WTC11 (cell line): ENCODE measurements around the gene IFNA5. TPM values are rescaled to one million over a fixed set of nuclear protein-coding genes. Genes with fewer than 3 reads are reported as not detected.
A peak's percentile ranks its signal among the peaks of the same experiment; 100 is the strongest.

Experiments used
- ATAC-seq: fragments of 200-7000 bp; cut with Tn5 transposase; 2 replicates; pipeline ENCODE4 v1.10.0; 2021; ENCODE audit warnings: mild to moderate bottlenecking, moderate library complexity
- CTCF ChIA-PET: fragments of 300-600 bp; sonication (Branson Sonifier 250); formaldehyde crosslinking; loops from one replicate; lab custom pipeline; 2021; ENCODE audit warnings: antibody characterized with exemption; lab: Charles Lee
- POLR2A ChIA-PET: fragments of 350-600 bp; sonication (Branson Sonifier 250); formaldehyde crosslinking; loops from one replicate; lab custom pipeline; 2021; ENCODE audit warnings: antibody characterized with exemption; lab: Charles Lee
- DNase-seq: peaks from one replicate; pipeline ENCODE4 v3.0.0; 2021; ENCODE audit warnings: low spot score
- H3K27ac Mint-ChIP-seq: 2 replicates; pipeline ENCODE4 v1.8.0; 2021; ENCODE audit warnings: mixed read lengths
- H3K27me3 Mint-ChIP-seq: 2 replicates; pipeline ENCODE4 v1.8.0; 2021; ENCODE audit warnings: low read depth, mild to moderate bottlenecking, moderate library complexity, mixed read lengths
- H3K36me3 Mint-ChIP-seq: 2 replicates; pipeline ENCODE4 v1.8.0; 2021; ENCODE audit warnings: mixed read lengths
- H3K4me1 Mint-ChIP-seq: 2 replicates; pipeline ENCODE4 v1.8.0; 2022; ENCODE audit warnings: mixed read lengths
- H3K4me3 Mint-ChIP-seq: 2 replicates; pipeline ENCODE4 v1.8.0; 2021; ENCODE audit warnings: mild to moderate bottlenecking, moderate library complexity, mixed read lengths
- H3K9me3 Mint-ChIP-seq: 2 replicates; pipeline ENCODE4 v1.8.0; 2021; ENCODE audit warnings: mixed read lengths
- CREB1 ChIP-seq: sonication (generic); formaldehyde crosslinking; IDR thresholded peaks from 2 replicates; pipeline ENCODE4 v1.8.0; 2023; ENCODE audit warnings: mild to moderate bottlenecking, missing genetic modification reagents
- CTCF ChIP-seq: fragments of 200-600 bp; IDR thresholded peaks from 2 replicates; pipeline ENCODE4 v1.8.0; 2022; ENCODE audit warnings: antibody characterized with exemption
- ESRRA ChIP-seq: sonication (generic); formaldehyde crosslinking; IDR thresholded peaks from 2 replicates; pipeline ENCODE4 v1.8.1; 2022; ENCODE audit warnings: mild to moderate bottlenecking, missing genetic modification reagents, borderline replicate concordance
- FOXJ3 ChIP-seq: sonication (generic); formaldehyde crosslinking; IDR thresholded peaks from 2 replicates; pipeline ENCODE4 v1.9.0; 2021; ENCODE audit warnings: missing genetic modification reagents, mild to moderate bottlenecking, borderline replicate concordance
- GTF2I ChIP-seq: fragments of 250-450 bp; sonication (Bioruptor Pico); conservative IDR thresholded peaks from 2 replicates; pipeline ENCODE4 v1.4.0; 2021; ENCODE audit warnings: mild to moderate bottlenecking
- IRF2 ChIP-seq: sonication (generic); formaldehyde crosslinking; IDR thresholded peaks from 2 replicates; pipeline ENCODE4 v1.8.0; 2022; ENCODE audit warnings: low read depth, missing genetic modification reagents, borderline replicate concordance
- KAT7 ChIP-seq: sonication (generic); formaldehyde crosslinking; IDR thresholded peaks from 2 replicates; pipeline ENCODE4 v1.8.1; 2023; ENCODE audit warnings: missing genetic modification reagents, mild to moderate bottlenecking, borderline replicate concordance
- MYBL2 ChIP-seq: sonication (generic); formaldehyde crosslinking; IDR thresholded peaks from 2 replicates; pipeline ENCODE4 v1.8.1; 2023; ENCODE audit warnings: mild to moderate bottlenecking, moderate library complexity, missing genetic modification reagents
- NR2C2 ChIP-seq: sonication (generic); formaldehyde crosslinking; IDR thresholded peaks from 2 replicates; pipeline ENCODE4 v1.8.0; 2022; ENCODE audit warnings: mild to moderate bottlenecking, missing genetic modification reagents
- OVOL2 ChIP-seq: fragments of 250-450 bp; sonication (Bioruptor Pico); IDR thresholded peaks from 2 replicates; pipeline ENCODE4 v1.9.0; 2021; ENCODE audit warnings: mild to moderate bottlenecking, borderline replicate concordance
- PREB ChIP-seq: sonication (generic); formaldehyde crosslinking; IDR thresholded peaks from 2 replicates; pipeline ENCODE4 v1.8.1; 2022; ENCODE audit warnings: mild to moderate bottlenecking, missing genetic modification reagents, moderate library complexity, borderline replicate concordance
- ZNF232 ChIP-seq: sonication (generic); formaldehyde crosslinking; IDR thresholded peaks from 2 replicates; pipeline ENCODE4 v1.8.0; 2022; ENCODE audit warnings: mild to moderate bottlenecking, missing genetic modification reagents
- ZNF532 ChIP-seq: fragments of 250-450 bp; sonication (Bioruptor Pico); IDR thresholded peaks from 2 replicates; pipeline ENCODE4 v1.9.0; 2021; ENCODE audit warnings: mild to moderate bottlenecking, borderline replicate concordance
- total RNA-seq: library from RNA; stranded (reverse); gene quantifications from 3 replicates; pipeline ENCODE4 v1.2.3, GENCODE V29; 2021
- TF ChIP-seq, protein P1 (sequence below): sonication (generic); formaldehyde crosslinking; IDR thresholded peaks from 2 replicates; pipeline ENCODE4 v1.8.0; 2022; ENCODE audit warnings: mild to moderate bottlenecking, missing genetic modification reagents
- TF ChIP-seq, protein P2 (sequence below): fragments of 250-450 bp; sonication (Bioruptor Pico); IDR thresholded peaks from 2 replicates; pipeline ENCODE4 v1.9.0; 2021; ENCODE audit warnings: mild to moderate bottlenecking

The IFNA5 gene
- total RNA-seq, 1 experiment from 2014 or later = not detected

GRCh38 chr9:21317956-21318923 is 13.1 kb upstream of the IFNA5 start:
- H3K4me3 Mint-ChIP-seq = no peak overlapping the region
- POLR2A ChIA-PET = interaction anchor here (0.5 kb wide), 1 partner anchor 260 kb away, joined by 4 read pairs; no protein-coding TSS in a partner anchor

DNA sequence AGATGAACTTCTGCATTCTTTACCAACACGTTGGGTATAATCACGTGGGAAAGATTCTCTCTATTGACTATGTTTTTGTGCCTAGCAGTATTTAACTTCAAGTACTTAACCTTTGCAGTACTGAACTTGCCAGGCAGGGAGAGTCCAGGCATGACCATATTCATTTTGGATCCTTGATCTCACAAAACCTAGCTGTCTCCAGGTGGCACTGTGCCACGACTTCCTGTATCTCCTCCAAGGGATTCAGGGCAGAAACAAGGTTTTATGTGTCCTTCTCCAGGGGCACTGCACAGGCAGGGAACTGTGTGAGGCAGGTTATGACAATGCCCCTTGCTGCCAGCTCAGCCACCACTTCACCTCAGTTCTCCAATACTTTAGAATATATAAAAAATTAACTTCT is 11.7 kb upstream of the IFNA5 start:
- DNase-seq (no peak), ATAC-seq (peak; percentile 53)
- H3K27me3 Mint-ChIP-seq = peaks cover 14% of the 10 kb centered on the region
- ChIA-PET POLR2A (no interaction called here), CTCF (interaction anchor here (1.0 to 2.7 kb wide), 5 partner anchors 9 to 138 kb away, joined by 3 to 21 read pairs (median 6); no protein-coding TSS in a partner anchor)
- H3K4me1 Mint-ChIP-seq = peaks cover 4% of the 10 kb centered on the region
- H3K27ac Mint-ChIP-seq = no peak overlapping the region
- H3K36me3 Mint-ChIP-seq = 0 out of 2 replicates have a peak, but pooled peaks cover 2% of the 10 kb centered on the region
- H3K9me3 Mint-ChIP-seq = peaks cover 6% of the 10 kb centered on the region
- no peak overlapping the region for H3K4me3 Mint-ChIP-seq
- TF ChIP-seq NR2C2 = no peak
- no peak for TF ChIP-seq KAT7 (CRISPR knock-in tag)
- TF ChIP-seq FOXJ3 = no peak
- TF ChIP-seq, protein P1, sequence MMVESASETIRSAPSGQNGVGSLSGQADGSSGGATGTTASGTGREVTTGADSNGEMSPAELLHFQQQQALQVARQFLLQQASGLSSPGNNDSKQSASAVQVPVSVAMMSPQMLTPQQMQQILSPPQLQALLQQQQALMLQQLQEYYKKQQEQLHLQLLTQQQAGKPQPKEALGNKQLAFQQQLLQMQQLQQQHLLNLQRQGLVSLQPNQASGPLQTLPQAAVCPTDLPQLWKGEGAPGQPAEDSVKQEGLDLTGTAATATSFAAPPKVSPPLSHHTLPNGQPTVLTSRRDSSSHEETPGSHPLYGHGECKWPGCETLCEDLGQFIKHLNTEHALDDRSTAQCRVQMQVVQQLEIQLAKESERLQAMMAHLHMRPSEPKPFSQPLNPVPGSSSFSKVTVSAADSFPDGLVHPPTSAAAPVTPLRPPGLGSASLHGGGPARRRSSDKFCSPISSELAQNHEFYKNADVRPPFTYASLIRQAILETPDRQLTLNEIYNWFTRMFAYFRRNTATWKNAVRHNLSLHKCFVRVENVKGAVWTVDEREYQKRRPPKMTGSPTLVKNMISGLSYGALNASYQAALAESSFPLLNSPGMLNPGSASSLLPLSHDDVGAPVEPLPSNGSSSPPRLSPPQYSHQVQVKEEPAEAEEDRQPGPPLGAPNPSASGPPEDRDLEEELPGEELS (CRISPR knock-in tag) = no peak
- TF ChIP-seq MYBL2 (CRISPR knock-in tag) = no peak
- no peak for TF ChIP-seq ZNF232
- no peak for TF ChIP-seq PREB
- TF ChIP-seq OVOL2 (CRISPR knock-in tag) = no peak
- no peak for TF ChIP-seq GTF2I
- TF ChIP-seq CREB1 = no peak

More at GRCh38 chr9:21317956-21318923, 13.1 kb upstream of the IFNA5 start:
- CTCF ChIA-PET = interaction anchor here (0.6 to 2.7 kb wide), 30 partner anchors 8 to 761 kb away, joined by 3 to 29 read pairs (median 6); partner anchors contain the start of genes IFNA7, IFNW1 and KLHL9
- H3K27me3 Mint-ChIP-seq = peaks cover 12% of the 10 kb centered on the region
- TF ChIP-seq ZNF532 (CRISPR knock-in tag) (no peak), CTCF (peak; percentile 48), ESRRA (no peak), FOXJ3 (no peak), KAT7 (CRISPR knock-in tag) (no peak), IRF2 (CRISPR knock-in tag) (no peak)
- TF ChIP-seq, protein P2, sequence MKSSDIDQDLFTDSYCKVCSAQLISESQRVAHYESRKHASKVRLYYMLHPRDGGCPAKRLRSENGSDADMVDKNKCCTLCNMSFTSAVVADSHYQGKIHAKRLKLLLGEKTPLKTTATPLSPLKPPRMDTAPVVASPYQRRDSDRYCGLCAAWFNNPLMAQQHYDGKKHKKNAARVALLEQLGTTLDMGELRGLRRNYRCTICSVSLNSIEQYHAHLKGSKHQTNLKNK (CRISPR knock-in tag) = no peak
- DNase-seq = peak; percentile 22
- ATAC-seq = peak; percentile 76
- no peak overlapping the region for H3K27ac Mint-ChIP-seq
- no peaks in the 10 kb centered on the region for H3K9me3 Mint-ChIP-seq
- H3K4me1 Mint-ChIP-seq = peaks cover 4% of the 10 kb centered on the region
- no peaks in the 10 kb centered on the region for H3K36me3 Mint-ChIP-seq
